ENCODE results near the gene CFAP61. TPM values are rescaled to one million over a fixed set of nuclear protein-coding genes. Genes with fewer than 3 reads are reported as not detected.

Gene CFAP61
- total RNA-seq, 3 donors from 2014 or later, result 0.33 to 2.4 (median 0.59) TPM

GRCh38 chr20:20201639-20202038 lies 149.3 kb downstream of the CFAP61 start:
- Histone ChIP-seq H3K27me3 (no peaks in the 10 kb centered on the region), H3K36me3 (no peaks in the 10 kb centered on the region), H3K9me3 (no peaks in the 10 kb centered on the region), H3K4me1 (no peaks in the 10 kb centered on the region), H3K27ac (no peak overlapping the region), H3K4me3 (no peak overlapping the region)
- DNase-seq (ENCODE audit: low spot score in 2 of 2), result no peak
- TF ChIP-seq, protein P1, sequence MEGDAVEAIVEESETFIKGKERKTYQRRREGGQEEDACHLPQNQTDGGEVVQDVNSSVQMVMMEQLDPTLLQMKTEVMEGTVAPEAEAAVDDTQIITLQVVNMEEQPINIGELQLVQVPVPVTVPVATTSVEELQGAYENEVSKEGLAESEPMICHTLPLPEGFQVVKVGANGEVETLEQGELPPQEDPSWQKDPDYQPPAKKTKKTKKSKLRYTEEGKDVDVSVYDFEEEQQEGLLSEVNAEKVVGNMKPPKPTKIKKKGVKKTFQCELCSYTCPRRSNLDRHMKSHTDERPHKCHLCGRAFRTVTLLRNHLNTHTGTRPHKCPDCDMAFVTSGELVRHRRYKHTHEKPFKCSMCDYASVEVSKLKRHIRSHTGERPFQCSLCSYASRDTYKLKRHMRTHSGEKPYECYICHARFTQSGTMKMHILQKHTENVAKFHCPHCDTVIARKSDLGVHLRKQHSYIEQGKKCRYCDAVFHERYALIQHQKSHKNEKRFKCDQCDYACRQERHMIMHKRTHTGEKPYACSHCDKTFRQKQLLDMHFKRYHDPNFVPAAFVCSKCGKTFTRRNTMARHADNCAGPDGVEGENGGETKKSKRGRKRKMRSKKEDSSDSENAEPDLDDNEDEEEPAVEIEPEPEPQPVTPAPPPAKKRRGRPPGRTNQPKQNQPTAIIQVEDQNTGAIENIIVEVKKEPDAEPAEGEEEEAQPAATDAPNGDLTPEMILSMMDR (IDR thresholded peaks at IDR 0.05), result no peak
- no peak for TF ChIP-seq POLR2A (IDR thresholded peaks at IDR 0.05)
- TF ChIP-seq POLR2AphosphoS5 (IDR thresholded peaks at IDR 0.05), result no peak
- intact Hi-C loops (cut with DNase I; ENCODE audit: low total_unique reads), result no loop called here

DNA sequence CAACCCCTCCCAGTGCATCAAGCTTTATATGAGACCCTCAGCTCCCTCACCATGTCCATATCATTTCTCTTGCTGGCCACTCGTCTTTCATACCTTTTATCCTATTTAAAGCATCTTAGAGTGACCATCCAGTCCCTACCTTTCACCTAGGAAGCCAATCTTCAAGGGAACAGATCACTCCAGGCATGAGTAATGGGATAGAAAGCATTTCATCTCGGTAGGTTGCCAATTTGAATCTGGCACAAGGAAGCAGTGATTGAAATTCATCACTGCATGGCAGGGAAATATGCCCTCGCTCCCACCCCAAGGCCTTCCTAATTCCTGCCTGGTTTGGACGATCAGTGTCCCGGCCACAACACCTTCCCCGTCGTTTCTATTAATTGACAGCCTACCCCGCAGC lies 150.4 kb downstream of the CFAP61 start:
- Histone ChIP-seq H3K4me3 (no peak overlapping the region), H3K27me3 (no peaks in the 10 kb centered on the region), H3K36me3 (no peaks in the 10 kb centered on the region), H3K4me1 (no peaks in the 10 kb centered on the region), H3K27ac (no peak overlapping the region), H3K9me3 (no peaks in the 10 kb centered on the region)
- no peak for DNase-seq (ENCODE audit: low spot score in 2 of 2)
- intact Hi-C loops (cut with DNase I; ENCODE audit: low total_unique reads), result no loop called here
- TF ChIP-seq POLR2AphosphoS5 (IDR thresholded peaks at IDR 0.05), result no peak
- TF ChIP-seq, protein P1 (IDR thresholded peaks at IDR 0.05), result no peak
- TF ChIP-seq POLR2A (IDR thresholded peaks at IDR 0.05), result no peak

GRCh38 chr20:20203784-20204183 lies 151.5 kb downstream of the CFAP61 start:
- Histone ChIP-seq H3K4me1 (no peaks in the 10 kb centered on the region), H3K27me3 (no peaks in the 10 kb centered on the region), H3K36me3 (no peaks in the 10 kb centered on the region), H3K4me3 (no peak overlapping the region), H3K27ac (no peak overlapping the region), H3K9me3 (no peaks in the 10 kb centered on the region)
- TF ChIP-seq, protein P1 (IDR thresholded peaks at IDR 0.05), result no peak
- TF ChIP-seq POLR2AphosphoS5 (IDR thresholded peaks at IDR 0.05) (no peak), POLR2A (IDR thresholded peaks at IDR 0.05) (no peak)
- intact Hi-C loops (cut with DNase I; ENCODE audit: low total_unique reads), result no loop called here
- DNase-seq (ENCODE audit: low spot score in 2 of 2), result no peak

GRCh38 chr20:20204256-20204655 lies 151.9 kb downstream of the CFAP61 start:
- H3K4me3 ChIP-seq, result no peak overlapping the region
- no peaks in the 10 kb centered on the region for H3K27me3 ChIP-seq
- H3K9me3 ChIP-seq, result no peaks in the 10 kb centered on the region
- no peak for DNase-seq (ENCODE audit: low spot score in 2 of 2)
- no peak overlapping the region for H3K27ac ChIP-seq
- no peaks in the 10 kb centered on the region for H3K4me1 ChIP-seq
- H3K36me3 ChIP-seq, result no peaks in the 10 kb centered on the region
- TF ChIP-seq, protein P1 (IDR thresholded peaks at IDR 0.05), result no peak
- intact Hi-C loops (cut with DNase I; ENCODE audit: low total_unique reads), result no loop called here

- Histone ChIP-seq H3K27ac (peak overlapping the region in 1 of 2 donors; percentile 57), H3K36me3 (no peaks in the 10 kb centered on the region), H3K4me1 (no peaks in the 10 kb centered on the region), H3K4me3 (no peak overlapping the region), H3K9me3 (no peaks in the 10 kb centered on the region), H3K27me3 (no peaks in the 10 kb centered on the region)
- intact Hi-C loops (cut with DNase I; ENCODE audit: low total_unique reads), result no loop called here
- TF ChIP-seq, protein P1 (IDR thresholded peaks at IDR 0.05), result no peak
- TF ChIP-seq POLR2A (IDR thresholded peaks at IDR 0.05) (no peak), POLR2AphosphoS5 (IDR thresholded peaks at IDR 0.05) (no peak)
- no peak for DNase-seq (ENCODE audit: low spot score in 2 of 2)
These were observed 153.0 kb downstream of the CFAP61 start for GRCh38 chr20:20205141-20205861.

Measured in breast epithelium (tissue), 4 donors.